ENCODE data around the gene INPP5J. TPM values are rescaled to one million over a fixed set of nuclear protein-coding genes. Genes with fewer than 3 reads are reported as not detected.
A peak's percentile ranks its signal among the peaks of the same experiment; 100 is the strongest.

The INPP5J gene
- total and polyA plus RNA-seq, 9 of the 15 experiments (the other 6 are each of a cell fraction or from before 2014, with no cell fraction given): 0.10 to 6.3 (median 4.8) TPM

DNA sequence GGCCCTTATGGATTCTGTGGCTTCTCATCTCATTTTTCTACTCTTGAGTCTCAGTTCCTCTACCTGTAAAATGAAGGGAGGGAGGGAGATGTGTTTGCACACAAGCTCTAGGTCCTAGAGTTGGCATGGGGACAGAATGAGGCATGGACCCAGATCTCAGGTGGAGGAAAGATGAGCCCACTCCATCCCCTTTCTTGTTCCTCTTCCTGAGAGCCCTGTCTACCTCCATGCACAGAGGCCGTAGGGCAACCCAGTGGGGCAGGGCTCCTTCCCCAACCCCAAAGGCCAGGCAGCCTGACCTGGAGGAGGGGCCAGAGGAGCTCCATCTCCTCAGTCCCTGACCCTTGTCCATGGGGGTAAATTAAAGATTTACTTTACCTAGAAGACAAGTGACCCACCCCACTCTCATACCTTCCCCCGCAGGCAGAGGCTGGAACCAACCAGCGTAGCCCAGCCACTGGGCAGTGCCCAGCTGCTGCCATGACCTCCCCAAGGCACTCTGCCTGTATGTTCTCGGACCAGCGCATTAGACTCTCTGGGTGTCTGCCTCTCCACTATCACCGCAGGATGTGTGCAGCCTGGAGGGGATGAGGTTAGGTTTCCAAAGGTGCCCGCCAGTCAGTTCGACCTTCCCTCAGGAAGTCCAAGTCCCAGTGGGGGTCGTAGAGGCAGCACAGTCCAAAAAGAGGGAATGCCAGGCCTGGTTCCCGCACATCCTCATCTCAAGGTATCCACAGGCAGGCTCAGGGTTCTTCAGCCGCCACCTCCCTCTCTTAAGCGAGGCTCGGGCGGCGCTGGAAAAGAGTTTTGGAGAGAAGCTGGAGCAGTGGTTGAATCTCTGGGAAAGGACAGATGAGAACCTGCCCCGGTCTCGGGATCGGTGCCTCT lies 38.6 kb upstream of the INPP5J start:
- Histone ChIP-seq H3K36me3 (ENCODE audit: control insufficient read depth, insufficient read depth, low read length) (peaks cover 14% of the 10 kb centered on the region; the same call in 2 of the 3 replicates), H3K9me3 (replicated peaks; ENCODE audit: control insufficient read depth, insufficient read depth, low read depth, low read length) (no peaks in the 10 kb centered on the region), H3K4me2 (ENCODE audit: insufficient read depth, low read length) (peak overlapping the region; percentile 93), H3K4me3 (peak overlapping the region; percentile 66), H3K27me3 (ENCODE audit: control insufficient read depth in 2 of 2, insufficient read depth in 2 of 2, low read length in 2 of 2) (no peaks in the 10 kb centered on the region), H3K4me1 (replicated peaks in 1 of 2; ENCODE audit: control insufficient read depth in 2 of 2, insufficient read depth in 2 of 2, low read length in 2 of 2) (peaks cover 36 to 71% of the 10 kb centered on the region in 2 experiments), H3K79me2 (ENCODE audit: control insufficient read depth, insufficient read depth, low read length) (peaks cover 22% of the 10 kb centered on the region), H3K27ac (ENCODE audit: extremely low read depth, low read depth, low read length) (peak overlapping the region; percentile 98), H4K20me1 (replicated peaks; ENCODE audit: control insufficient read depth, insufficient read depth, low read length) (no peaks in the 10 kb centered on the region), H3K9ac (ENCODE audit: insufficient read depth in 1 of 2, low read depth in 2 of 2, low read length in 2 of 2) (peak overlapping the region; percentile 92 to 98), H2AFZ (ENCODE audit: low read depth, low read length) (peak overlapping the region; percentile 94), H3K9me1 (ENCODE audit: control insufficient read depth, insufficient read depth, low read length) (peaks cover 5% of the 10 kb centered on the region)
- ChIA-PET POLR2A (interaction anchor here (0.6 to 2.9 kb wide), 10 partner anchors 11 to 268 kb away, joined by 3 to 18 read pairs (median 5); partner anchors contain the start of genes MORC2, PIK3IP1, SELENOM and TUG1), CTCF (ENCODE audit: low intra/inter-chr PET ratio) (interaction anchor here (4.0 kb wide), 1 partner anchor 136 kb away, joined by 21 read pairs; no protein-coding TSS in a partner anchor)
- DNase-seq (ENCODE audit: extremely low read depth in 1 of 4, low spot score in 3 of 4) (peak in 2 of 4 experiments; percentile 38 to 47), FAIRE-seq (peak; percentile 66), ATAC-seq (peak; percentile 8; the same call in 2 of the 3 replicates)
- TSS peak; percentile 91 for BruUV-seq (replicated peaks)
- no peak for TF ChIP-seq ATF1 (CRISPR knock-in tag; IDR thresholded peaks at IDR 0.05)
- TF ChIP-seq ATF1 (tag; IDR thresholded peaks at IDR 0.05): no peak
- no peak for TF ChIP-seq PURB (CRISPR knock-in tag; IDR thresholded peaks at IDR 0.05; ENCODE audit: low read depth)
- TF ChIP-seq PHF8 (IDR thresholded peaks at IDR 0.05; ENCODE audit: borderline replicate concordance, low read length): peak; percentile 77; the same call in 1 of the 2 replicates
- TF ChIP-seq SMAD1 (IDR thresholded peaks at IDR 0.05; ENCODE audit: low read depth, low read length, partially characterized antibody): peak; percentile 43
- TF ChIP-seq HNRNPLL (IDR thresholded peaks at IDR 0.05; ENCODE audit: low read depth, low read length, poor library complexity, severe bottlenecking): peak; percentile 2
- TF ChIP-seq, protein P1, sequence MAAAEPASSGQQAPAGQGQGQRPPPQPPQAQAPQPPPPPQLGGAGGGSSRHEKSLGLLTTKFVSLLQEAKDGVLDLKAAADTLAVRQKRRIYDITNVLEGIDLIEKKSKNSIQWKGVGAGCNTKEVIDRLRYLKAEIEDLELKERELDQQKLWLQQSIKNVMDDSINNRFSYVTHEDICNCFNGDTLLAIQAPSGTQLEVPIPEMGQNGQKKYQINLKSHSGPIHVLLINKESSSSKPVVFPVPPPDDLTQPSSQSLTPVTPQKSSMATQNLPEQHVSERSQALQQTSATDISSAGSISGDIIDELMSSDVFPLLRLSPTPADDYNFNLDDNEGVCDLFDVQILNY (CRISPR knock-in tag; IDR thresholded peaks at IDR 0.05): 0 out of 2 replicates have a peak, but pooled peaks have one; percentile 47
- TF ChIP-seq TCFL5 (CRISPR knock-in tag; conservative IDR thresholded peaks at IDR 0.05): no peak
- TF ChIP-seq NR3C1 (CRISPR knock-in tag; IDR thresholded peaks at IDR 0.05): no peak
- no peak for TF ChIP-seq ZNF57 (CRISPR knock-in tag; IDR thresholded peaks at IDR 0.05)
- TF ChIP-seq SIN3A (IDR thresholded peaks at IDR 0.05; ENCODE audit: borderline replicate concordance in 2 of 2, control insufficient read depth in 1 of 2, low read depth in 2 of 2, low read length in 2 of 2): no peak
- TF ChIP-seq KDM5B (IDR thresholded peaks at IDR 0.05; ENCODE audit: insufficient replicate concordance, low read depth, low read length): peak; percentile 68
- TF ChIP-seq SUPT5H (IDR thresholded peaks at IDR 0.05): 0 out of 2 replicates have a peak, but pooled peaks have one; percentile 66
- no peak for TF ChIP-seq MYNN (IDR thresholded peaks at IDR 0.05)
- no peak for TF ChIP-seq MYNN (CRISPR knock-in tag; IDR thresholded peaks at IDR 0.05)
- TF ChIP-seq CHD4 (IDR thresholded peaks at IDR 0.05; ENCODE audit: insufficient read depth, insufficient replicate concordance, low read depth, low read length, poor library complexity, severe bottlenecking): no peak
- no peak for TF ChIP-seq NR2C2 (CRISPR knock-in tag; IDR thresholded peaks at IDR 0.05)
- TF ChIP-seq NR2C2 (tag; IDR thresholded peaks at IDR 0.05): 0 out of 2 replicates have a peak, but pooled peaks have one; percentile 33
- in situ Hi-C loops (cut with MboI) (loop anchor here (10.0 kb wide), 1 partner anchor 319 kb away; no protein-coding TSS in a partner anchor), intact Hi-C loops (cut with micrococcal nuclease) (loop anchor here (2.0 kb wide), 2 partner anchors 115 to 135 kb away; partner anchors contain the start of genes MORC2 and TUG1)
- 1% methylated on average over 14 of the region's 18 CpGs for WGBS (ENCODE audit: insufficient coverage, low coverage, missing lambda C conversion rate)
